GM18511 (cell line): ENCODE data around the gene CCR5AS.
"Not testable (repeated sequence)": the region's sequence is repeated elsewhere in the genome, so short reads cannot be mapped to it uniquely, and the experiment has no call there.

Source experiments
- ATAC-seq: cut with Tn5 transposase; IDR thresholded peaks from one replicate; pipeline ENCODE4 v1.9.1; 2021; ENCODE audit warnings: mild to moderate bottlenecking, moderate library complexity; ENCODE audit not compliant: unreplicated experiment

The CCR5AS gene

DNA sequence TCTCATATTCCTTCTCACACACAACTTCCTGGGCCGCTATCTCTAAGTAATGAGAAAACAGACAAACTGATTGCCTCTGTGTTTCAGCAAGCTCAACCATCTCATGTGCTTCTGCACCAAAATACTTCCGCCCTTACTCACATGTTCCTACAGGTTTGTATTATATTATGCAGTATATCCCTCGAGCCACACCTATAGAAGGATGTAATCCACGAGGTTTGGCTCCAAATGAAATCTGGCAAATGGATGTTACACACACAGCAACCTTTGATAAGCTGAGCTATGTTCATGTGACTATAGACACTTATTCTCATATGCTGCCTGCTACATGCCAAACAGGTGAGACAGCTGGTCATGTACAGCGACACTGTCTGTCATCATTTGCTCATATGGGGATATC, 22.8 kb upstream of the CCR5AS start:
- no peak for ATAC-seq

DNA sequence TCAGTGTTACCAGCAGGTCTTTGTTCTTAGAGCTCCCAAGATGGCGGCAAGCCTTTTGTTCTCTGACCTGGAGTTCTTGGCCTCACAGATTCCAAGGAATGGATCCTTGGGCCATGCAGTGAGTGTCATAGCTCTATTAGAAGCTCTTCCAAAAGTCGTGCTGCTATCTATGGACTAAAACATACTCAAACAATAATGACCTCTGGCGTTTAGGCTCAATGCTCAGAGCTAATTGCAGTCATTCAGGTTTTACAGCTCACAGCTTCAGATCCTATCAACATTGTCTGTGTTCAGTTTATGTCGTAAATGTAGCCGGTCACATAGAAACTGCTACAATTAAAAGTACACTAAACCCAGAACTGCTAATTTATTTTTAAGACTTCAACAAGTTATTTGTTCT, 22.4 kb upstream of the CCR5AS start:
- ATAC-seq: no peak

DNA sequence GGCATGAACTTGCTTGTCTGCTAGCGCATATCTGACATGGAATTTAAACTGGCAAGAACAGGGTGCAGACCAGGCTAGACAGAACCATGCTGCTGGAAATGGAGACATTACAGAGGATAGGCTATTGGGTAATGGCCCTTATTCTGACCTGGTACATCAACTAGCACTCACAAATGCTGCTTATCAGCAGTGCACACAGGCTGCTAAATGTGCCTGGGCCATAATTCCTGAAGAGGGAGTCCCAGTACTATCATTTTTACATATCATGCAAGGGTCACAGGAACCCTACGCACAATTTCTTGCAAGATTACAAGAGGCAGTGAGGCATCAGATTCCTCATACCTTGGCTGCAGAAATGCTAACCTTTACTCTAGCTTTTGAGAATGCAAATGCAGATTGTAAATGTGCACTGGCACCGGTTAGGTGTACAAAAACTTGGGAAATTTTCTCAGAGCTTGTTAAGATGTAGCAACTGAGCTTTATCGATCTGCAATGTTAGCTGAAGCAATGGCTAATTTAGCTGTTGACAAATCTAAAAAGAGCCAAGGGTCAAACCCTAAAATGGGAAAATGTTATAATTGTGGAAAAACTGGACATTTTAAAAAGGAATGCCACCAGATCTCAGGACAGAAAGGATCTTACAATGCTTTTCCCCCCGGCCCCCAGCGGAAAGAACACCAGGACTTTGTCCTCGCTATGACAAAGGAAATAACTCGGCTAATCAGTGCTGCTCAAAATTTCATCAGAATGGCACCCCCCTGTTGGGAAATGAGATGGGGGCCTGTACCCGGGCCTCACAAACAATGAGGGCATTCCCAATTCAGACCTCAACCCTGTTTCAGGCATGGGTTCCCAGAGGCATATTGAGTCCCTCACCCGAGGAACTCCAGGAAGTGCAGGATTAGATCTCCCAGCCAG, 21.3 kb upstream of the CCR5AS start:
- no peak for ATAC-seq

DNA sequence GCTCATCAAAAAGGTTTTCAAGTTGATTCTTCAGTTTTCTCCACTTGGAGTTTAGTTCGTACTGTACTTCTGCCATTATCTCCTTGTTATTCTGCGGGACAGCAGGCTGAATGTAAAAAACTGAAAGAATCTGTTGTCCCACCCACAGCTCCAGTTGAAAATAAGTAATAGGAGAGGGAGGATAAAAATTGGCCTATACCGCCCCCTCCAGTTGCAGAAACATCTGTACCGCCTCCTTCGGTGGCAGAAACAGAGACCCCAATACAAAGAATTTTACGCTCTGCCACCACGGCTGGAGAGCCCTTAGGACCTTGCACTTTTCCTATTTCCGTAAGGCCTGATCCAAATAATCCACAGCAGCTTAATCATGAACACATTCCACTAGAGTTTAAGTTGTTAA, 20.5 kb upstream of the CCR5AS start:
- ATAC-seq: not testable (repeated sequence)

DNA sequence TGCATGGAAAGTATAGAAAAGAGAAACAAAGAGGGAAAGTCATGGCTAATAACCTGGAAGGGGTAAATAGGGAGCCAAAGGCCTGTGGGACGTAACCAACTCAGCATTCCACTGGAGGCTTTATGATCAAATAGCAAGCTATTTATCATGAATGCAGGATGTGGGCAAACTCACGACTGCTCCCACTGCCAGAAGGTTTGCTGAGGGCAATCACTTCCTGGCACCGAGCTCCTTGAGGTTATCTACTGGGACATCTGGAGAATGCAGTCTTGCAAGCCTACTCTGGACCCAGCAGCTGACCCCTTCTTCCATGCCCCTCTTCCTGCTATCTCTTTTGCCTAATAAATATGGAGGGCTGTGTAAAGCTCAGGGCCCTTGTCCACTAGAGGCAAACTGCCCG, 19.6 kb upstream of the CCR5AS start:
- not testable (repeated sequence) for ATAC-seq

DNA sequence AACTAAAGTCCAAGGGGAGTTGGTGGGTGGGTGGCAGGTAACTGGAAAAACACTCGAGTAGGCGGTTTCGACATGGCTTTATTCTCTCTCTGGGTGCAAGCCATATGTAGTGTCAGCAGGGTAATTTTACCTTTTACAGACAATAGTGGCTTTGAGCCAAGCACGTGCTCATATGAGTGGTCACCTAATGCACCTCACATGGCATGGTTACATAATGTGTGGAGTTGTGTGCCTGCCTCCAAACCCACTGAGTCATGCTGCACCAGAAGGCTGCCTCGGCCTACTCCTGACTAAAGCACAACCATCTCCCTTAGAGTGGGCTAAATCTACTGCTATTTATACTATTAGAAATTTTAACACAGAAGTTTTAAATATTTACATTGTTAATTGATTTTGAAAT, 16.7 kb upstream of the CCR5AS start:
- ATAC-seq: no peak

DNA sequence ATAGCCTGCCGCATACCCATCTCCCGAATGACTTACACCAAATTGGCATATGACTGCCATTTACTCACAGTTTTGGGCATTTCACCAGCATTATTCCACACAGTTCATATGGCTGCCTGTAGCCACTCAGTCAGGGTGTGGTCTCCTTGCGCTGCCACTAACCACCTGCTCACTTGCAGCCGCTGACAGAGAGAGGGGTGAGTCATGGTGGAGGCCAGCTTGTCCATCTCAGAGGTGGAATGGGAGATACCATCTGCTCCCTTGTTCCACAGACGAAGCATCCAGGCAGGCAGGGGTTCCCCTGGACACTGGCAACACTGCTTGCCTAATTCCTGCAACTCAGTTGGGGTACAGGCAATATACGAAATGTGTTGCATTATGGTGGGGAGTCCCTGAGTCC, 15.8 kb upstream of the CCR5AS start:
- ATAC-seq: no peak

DNA sequence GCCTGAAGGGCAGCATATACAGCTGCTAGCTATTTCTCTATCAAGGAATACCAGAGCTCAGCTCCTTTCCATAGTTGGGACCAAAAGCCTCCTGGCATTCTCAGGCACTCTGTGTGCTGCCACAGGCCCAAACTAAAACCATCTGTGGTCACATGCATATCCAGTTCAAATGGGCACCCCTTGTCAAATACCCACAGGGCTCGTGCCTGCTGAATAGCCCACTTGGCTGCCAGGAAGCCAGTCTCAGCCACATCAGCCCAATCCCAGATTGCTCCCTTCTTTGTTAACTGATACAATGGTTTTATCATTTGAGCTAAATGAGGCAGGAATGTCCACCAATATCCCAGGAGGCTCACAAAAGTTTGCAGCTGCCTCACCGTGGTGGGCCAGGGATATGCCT, 14.1 kb upstream of the CCR5AS start:
- ATAC-seq: no peak

DNA sequence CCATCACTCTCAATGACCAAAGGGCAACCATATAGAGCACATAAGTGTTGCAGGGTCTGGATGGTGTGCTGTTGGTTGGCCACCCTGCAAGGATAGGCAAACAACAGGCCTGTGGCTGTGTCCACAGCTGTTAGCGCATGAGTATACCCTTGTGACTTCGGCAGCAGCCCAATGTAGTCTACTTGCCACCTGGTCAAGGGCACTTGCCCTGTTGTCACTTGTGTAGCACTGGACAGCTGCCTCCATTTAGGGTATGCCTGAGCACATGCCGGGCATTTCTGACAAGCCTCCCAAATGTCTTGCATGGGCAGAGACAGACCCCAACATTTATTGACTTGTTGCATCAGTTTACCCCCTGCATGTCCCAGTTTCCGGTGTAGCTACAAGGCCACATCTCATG, 12.9 kb upstream of the CCR5AS start:
- no peak for ATAC-seq

DNA sequence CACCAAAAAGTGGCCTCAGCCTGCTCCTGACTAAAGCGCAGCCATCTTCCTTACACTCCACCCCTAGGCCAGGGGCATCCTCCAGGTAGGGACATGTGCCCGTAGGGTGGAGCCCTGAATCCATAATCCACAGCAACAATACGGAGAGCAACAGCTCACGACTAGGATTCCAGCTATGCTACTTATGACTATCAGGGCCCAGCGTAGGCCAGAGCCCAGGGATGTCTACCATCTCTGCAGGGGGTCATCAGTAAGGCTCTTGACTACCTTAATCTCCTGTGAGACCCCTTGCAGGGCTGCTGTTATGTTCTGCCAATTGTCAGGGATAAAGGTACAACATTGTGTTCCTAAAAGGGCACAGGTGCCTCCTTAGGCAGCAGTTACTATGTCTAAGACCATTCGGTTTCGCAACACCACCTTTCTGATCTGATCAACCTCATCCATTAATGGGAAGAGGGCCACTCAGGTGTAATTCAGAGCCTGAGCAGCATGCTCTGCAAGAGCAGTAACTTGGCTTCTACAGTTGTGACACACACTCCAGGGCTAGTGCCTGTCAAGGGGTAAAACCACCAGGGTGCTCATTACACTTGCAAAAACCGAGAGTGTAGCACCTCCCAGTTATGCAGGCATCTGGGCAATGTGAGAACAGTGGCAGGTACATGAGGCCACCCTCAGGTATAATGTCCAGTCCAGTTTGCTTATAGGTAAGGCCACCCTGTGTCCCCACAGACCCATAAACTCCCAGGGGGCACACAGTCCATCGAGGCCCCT, 11.2 kb upstream of the CCR5AS start:
- ATAC-seq: no peak

DNA sequence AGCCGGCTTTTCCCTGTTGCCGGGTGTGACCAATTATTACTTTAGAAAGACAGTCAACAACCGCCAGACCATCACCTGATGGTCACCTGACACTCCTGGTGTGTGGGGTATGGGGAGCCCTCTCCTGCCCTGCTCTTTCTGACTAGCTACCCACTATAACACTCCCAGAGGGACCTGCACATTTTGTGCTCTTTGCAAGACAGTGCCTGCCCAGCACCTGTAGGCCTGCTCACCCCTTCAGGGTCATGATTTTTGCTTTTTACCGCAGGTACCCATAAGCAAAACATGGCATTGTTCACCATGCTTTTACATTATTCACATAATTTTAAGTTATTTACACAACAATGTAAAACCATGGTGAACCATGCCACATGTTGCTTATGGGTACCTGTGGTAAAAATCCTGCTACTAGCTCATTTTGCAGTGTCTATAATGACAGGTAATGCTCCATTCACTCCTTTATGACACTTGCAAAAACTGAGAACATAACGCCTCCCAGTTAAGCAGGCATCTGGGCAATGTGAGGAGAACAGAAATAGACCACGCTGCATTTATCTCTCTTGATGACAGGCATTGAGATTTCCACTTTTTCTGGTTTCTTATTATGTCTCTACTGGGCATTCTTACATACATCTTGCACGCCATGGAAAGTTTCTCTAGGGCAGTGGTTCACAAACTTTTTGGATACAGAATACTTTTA, 10.1 kb upstream of the CCR5AS start:
- ATAC-seq: no peak

DNA sequence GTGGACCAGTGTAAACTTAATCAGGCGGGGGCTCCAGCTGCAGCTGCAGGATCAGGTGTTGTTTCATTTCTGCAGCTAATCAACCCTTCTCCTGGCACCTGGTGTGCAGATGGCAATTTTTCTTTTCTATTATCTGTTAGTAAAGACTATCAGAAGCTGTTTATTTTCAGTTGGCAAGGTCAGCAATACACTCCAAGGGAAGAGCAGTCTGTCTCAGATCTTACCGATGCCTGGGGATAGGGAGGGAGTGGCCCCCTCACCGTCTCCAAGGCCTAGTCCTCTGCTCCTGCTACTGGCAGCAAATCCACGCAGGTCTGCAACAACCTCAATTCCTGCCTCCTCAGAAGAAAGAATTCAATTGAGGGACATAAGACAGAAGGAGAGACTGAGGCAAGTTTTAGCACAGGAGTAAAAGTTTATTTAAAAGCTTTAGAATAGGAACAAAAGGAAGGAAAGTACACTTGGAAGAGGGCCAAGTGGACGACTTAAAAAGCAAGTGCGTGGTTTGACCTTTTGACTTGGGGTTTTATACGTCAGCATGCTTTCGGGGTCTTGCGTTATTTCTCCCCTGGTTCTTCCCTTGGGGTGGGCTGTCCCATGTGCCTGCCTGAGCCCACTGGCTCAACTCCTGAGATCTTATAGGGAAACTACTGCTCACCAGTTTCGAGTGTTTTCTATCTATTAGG, 9.4 kb upstream of the CCR5AS start:
- ATAC-seq: no peak

DNA sequence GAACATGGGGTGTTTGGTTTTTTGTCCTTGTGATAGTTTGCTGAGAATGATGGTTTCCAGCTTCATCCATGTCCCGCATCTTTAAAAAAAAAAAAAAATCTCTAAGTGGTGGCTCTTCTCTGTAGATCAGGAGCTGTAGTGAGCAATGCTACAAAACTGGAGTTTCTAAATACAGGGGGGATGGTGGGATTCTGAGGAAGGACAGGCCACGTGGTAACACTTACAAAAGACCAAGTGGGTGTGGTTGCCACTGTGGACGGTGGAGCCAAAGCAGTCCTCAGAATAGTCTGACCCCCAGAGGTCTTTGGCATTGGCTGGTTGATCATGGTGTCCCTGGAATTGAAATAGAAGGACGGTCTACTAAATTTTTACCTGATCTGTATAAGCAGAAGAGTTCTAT, 7.9 kb upstream of the CCR5AS start:
- no peak for ATAC-seq

DNA sequence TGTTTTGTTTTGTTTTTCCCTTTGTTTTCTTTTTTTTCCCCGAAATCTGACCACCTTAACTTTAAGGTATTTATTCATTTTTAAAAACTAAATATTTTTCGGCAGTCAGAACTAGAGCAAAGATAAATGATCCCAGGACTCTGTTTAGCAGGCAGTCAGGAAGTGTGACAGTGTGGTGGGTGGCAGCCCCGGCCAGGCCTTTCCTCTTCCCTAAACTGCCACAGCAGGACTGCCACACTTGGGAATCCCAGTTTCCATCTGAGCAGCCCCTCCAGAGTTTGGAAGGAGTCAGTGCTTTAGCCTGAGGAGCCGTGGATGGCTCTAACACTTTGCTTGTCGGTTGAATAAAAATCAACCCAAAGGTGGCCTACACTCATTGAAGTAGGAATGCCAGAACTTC, 7.1 kb upstream of the CCR5AS start:
- no peak for ATAC-seq

DNA sequence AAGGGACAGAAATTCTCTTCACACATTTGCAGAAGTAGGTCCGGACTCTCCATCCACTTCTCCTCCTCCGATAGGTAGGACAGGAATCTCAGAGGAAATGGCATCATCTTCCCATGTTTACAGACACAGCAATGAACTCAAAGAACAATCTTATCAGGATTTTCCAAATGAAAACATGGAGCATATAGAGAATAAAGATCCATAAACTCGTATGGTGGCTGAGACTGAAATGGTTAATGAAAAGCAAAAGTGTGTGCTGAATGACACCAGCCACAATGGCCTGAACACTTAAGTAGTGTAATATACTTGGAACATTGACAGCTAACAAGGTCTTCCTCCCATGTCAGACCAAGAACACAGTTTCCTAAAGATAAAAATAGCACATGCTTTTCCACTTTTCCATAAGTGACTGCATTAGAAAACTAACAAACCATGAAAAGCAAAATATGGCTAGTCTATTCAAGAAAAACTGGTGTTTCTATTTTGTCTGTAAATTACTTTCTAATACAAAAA, 6.0 kb upstream of the CCR5AS start:
- ATAC-seq: no peak

DNA sequence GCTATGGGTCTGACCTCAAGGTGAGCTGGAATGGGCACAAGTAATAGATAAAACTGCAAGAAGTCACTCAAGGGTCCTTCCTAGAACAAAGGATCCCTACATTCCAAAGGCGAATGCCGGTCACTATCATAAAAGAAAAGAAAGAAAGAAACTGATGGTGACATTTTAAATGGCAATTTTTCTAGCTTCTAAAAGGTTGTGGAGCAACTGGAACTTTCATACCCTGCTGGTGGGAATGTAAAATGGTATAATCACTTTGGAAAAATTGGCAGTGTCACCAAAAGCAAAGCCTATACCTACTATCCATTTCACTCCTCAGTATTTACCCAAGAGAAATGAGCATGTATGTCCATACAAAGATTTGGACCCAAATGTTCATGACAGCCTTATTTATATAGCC, 4.4 kb upstream of the CCR5AS start:
- ATAC-seq: no peak

DNA sequence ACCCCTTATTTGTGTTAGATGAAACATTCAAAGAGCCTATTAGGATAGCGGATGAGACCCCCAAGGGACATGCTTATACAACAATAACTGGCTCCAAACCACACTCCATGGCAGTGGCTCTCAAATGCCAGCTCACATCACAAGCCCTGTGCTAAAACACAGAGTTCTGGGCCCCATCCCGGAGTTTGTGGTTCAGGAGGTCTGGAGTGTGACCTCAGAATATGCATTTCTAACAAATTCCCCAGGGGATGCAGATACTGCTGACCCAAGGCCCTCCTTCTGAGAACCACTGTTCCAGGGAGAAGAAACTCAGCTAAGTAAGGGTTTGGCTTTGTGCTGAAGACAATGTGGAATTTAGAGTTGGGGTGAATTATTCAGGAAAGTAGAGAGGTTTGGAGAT, 3.8 kb upstream of the CCR5AS start:
- no peak for ATAC-seq

DNA sequence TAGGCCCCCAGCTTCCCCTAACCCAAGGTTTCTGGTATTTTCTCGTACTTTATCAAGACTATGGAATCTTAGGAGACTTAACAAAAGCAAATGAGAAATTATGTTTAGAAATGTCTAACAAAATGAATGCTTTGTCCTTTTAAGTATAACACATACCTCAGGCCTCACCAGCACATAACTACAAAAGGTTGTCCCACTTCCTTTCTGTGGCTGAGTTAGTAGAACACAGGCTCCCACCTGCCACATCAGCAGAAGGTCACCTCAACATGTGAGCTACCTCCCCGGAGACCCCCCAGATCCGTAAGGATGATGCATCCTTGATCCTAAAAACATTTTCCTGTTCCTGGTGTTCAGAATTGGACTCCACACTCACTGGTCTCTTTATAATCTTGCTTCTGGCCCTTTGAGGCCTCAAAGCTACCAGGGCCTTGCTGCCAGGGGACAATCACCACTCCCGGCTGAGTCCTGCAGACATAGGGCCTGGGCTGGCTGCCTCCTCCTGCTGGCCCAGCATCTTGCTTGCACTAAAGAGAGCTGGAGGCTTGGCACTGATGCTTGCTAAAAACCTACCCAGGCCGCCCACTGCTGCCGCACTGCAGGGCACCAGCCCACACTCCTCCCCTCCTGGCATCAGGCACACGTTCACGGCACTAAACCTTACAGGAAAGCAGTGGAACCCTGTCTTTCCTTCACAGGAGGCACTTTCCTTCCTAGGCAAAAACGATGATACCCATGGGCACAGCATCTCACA, 3.0 kb upstream of the CCR5AS start:
- ATAC-seq: no peak

DNA sequence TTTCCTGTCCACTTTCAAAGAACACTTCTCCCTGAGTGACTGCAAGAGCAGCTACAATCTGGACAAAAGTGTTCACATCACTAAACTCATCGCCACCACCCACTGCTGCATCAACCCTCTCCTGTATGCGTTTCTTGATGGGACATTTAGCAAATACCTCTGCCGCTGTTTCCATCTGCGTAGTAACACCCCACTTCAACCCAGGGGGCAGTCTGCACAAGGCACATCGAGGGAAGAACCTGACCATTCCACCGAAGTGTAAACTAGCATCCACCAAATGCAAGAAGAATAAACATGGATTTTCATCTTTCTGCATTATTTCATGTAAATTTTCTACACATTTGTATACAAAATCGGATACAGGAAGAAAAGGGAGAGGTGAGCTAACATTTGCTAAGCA, 2.0 kb upstream of the CCR5AS start:
- ATAC-seq: no peak

DNA sequence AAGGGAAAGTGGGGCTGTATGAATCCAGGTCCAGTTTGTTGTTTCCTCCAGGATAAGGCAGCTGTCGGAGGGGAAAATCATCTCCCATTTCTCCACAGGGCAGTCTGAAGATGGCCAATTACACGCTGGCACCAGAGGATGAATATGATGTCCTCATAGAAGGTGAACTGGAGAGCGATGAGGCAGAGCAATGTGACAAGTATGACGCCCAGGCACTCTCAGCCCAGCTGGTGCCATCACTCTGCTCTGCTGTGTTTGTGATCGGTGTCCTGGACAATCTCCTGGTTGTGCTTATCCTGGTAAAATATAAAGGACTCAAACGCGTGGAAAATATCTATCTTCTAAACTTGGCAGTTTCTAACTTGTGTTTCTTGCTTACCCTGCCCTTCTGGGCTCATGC, 1.1 kb upstream of the CCR5AS start:
- no peak for ATAC-seq
